Panc1 (cell line): ENCODE measurements around the gene ZNF428. TPM values are rescaled to one million over a fixed set of nuclear protein-coding genes. Genes with fewer than 3 reads are reported as not detected.
"Not testable (repeated sequence)": the region's sequence is repeated elsewhere in the genome, so short reads cannot be mapped to it uniquely, and the experiment has no call there.

Experiments used
- ATAC-seq: fragments of 200-7000 bp; cut with Tn5 transposase; 2 replicates; pipeline ENCODE4 v1.9.1; 2020; ENCODE audit warnings: mild to moderate bottlenecking, moderate library complexity
- BruUV-seq: library from RNA; stranded (reverse); fragments of 400-500 nt; replicated peaks from 2 replicates; lab custom pipeline; 2021; lab: Mats Ljungman, UMichigan
- CTCF ChIA-PET: fragments of 300-600 bp; sonication (Branson Sonifier 250); formaldehyde crosslinking; loops from one replicate; lab custom pipeline; 2022; ENCODE audit warnings: antibody characterized with exemption; lab: Charles Lee
- POLR2A ChIA-PET: fragments of 300-600 bp; sonication (Branson Sonifier 250); formaldehyde crosslinking; loops from one replicate; lab custom pipeline; 2022; ENCODE audit warnings: antibody characterized with exemption; lab: Charles Lee
- DNase-seq: peaks from one replicate; pipeline ENCODE4 v3.0.0-alpha.2; 2010; ENCODE audit warnings: low read depth, low spot score
- H3K27ac ChIP-seq: 2 replicates; pipeline ENCODE4 v1.5.1; 2011; ENCODE audit warnings: mild to moderate bottlenecking, low read length, inconsistent platforms
- H3K27me3 ChIP-seq: fragments of 200-500 bp; sonication (Bioruptor generic); 2 replicates; pipeline ENCODE4 v1.6.0; 2014; ENCODE audit warnings: low read length, inconsistent platforms; ENCODE audit not compliant: control insufficient read depth, insufficient read depth
- H3K36me3 ChIP-seq: fragments of 200-500 bp; sonication (Bioruptor generic); 2 replicates; pipeline ENCODE4 v1.5.1; 2014; ENCODE audit warnings: inconsistent platforms, mild to moderate bottlenecking, low read length, moderate library complexity; ENCODE audit not compliant: control insufficient read depth, insufficient read depth
- H3K4me1 ChIP-seq: 2 replicates; pipeline ENCODE4 v1.5.1; 2011; ENCODE audit warnings: inconsistent platforms, mild to moderate bottlenecking, low read length, moderate library complexity; ENCODE audit not compliant: control insufficient read depth, insufficient read depth
- H3K4me3 ChIP-seq, 2 experiments: 2 replicates each; pipeline ENCODE4 v1.5.1; 2011 to 2012; ENCODE audit warnings: low read depth in 2 of 2, low read length in 2 of 2, mild to moderate bottlenecking in 2 of 2, inconsistent platforms in 1 of 2, moderate library complexity in 1 of 2
- H3K9me3 ChIP-seq: fragments of 200-500 bp; sonication (Bioruptor generic); 2 replicates; pipeline ENCODE4 v1.5.1; 2014; ENCODE audit warnings: low read depth, mild to moderate bottlenecking, inconsistent platforms, low read length, moderate library complexity; ENCODE audit not compliant: control insufficient read depth, insufficient read depth
- POLR2AphosphoS5 ChIP-seq: IDR thresholded peaks from 2 replicates; pipeline ENCODE4 v1.6.1; 2012; ENCODE audit warnings: mild to moderate bottlenecking, low read depth, low read length, moderate library complexity
- SIN3A ChIP-seq: IDR thresholded peaks from 2 replicates; pipeline ENCODE4 v1.6.1; 2012; ENCODE audit warnings: low read depth, mild to moderate bottlenecking, low read length, moderate library complexity, borderline replicate concordance; ENCODE audit not compliant: insufficient read depth
- TCF7L2 ChIP-seq: IDR thresholded peaks from 2 replicates; pipeline ENCODE4 v1.6.1; 2011; ENCODE audit warnings: mild to moderate bottlenecking, low read depth, low read length, inconsistent platforms
- in situ Hi-C: cut with HindIII; loops from 2 replicates; pipeline ENCODE4 v1.10.0; 2016; ENCODE audit warnings: low sequenced_read_pairs, low pct_unique_long_range_greater_than_20kb
- intact Hi-C: fragments of 100-400 bp; cut with micrococcal nuclease; formaldehyde crosslinking; loops from one replicate; pipeline ENCODE4 v1.10.0; 2022; ENCODE audit not compliant: unreplicated experiment
- total RNA-seq: library from RNA; stranded (reverse); gene quantifications from one replicate; pipeline ENCODE4 v1.2.1, GENCODE V29; 2021; ENCODE audit not compliant: unreplicated experiment
- TF ChIP-seq, protein P1 (sequence below), 2 experiments: IDR thresholded peaks; 2 replicates each; pipeline ENCODE4 v1.6.1; 2011 to 2012; ENCODE audit warnings: low read depth in 2 of 2, control low read depth in 1 of 2, low read length in 1 of 2, mild to moderate bottlenecking in 1 of 2, moderate library complexity in 1 of 2; ENCODE audit not compliant: insufficient read depth in 1 of 2
- TF ChIP-seq, protein P2 (sequence below): fragments of 450-650 bp; IDR thresholded peaks from 2 replicates; pipeline ENCODE4 v1.5.1; 2017; ENCODE audit warnings: mild to moderate bottlenecking

Gene ZNF428
- total RNA-seq, 1 experiment from 2014 or later = 45.6 TPM

DNA sequence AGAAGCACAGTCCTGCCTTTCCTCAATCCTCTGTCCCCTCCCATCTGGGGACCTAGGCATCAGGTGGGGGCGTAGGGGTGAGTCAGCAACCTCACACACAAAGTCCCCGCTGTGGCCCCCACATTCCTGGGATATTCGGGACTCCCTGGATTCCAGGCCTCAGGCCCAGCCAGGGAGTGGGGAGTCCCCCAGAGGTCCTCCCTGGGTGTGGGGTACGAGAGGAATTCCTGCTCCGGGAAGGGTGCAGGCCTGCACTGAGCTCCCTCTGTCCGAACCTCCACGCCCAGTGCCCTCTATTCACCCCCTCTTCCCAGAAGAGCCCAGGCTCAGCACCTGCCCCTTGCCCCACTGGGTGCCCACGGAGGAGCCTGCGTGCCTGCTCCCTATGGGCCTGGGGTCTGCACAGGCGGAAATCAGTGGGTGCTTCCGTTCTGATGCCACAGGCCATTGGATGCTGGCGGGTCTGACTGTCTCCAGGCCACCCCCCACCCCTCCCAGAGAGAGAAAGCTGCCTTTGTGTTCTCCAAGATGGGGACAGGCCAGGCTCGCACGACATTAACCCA, 16.8 kb upstream of the ZNF428 start:
- H3K27me3 ChIP-seq = peaks cover 4% of the 10 kb centered on the region; the same call in 1 of the 2 replicates
- ChIA-PET POLR2A (no interaction called here), CTCF (interaction anchor here (0.6 kb wide), 1 partner anchor 100 kb away, joined by 5 read pairs; no protein-coding TSS in a partner anchor)
- TF ChIP-seq, protein P1, sequence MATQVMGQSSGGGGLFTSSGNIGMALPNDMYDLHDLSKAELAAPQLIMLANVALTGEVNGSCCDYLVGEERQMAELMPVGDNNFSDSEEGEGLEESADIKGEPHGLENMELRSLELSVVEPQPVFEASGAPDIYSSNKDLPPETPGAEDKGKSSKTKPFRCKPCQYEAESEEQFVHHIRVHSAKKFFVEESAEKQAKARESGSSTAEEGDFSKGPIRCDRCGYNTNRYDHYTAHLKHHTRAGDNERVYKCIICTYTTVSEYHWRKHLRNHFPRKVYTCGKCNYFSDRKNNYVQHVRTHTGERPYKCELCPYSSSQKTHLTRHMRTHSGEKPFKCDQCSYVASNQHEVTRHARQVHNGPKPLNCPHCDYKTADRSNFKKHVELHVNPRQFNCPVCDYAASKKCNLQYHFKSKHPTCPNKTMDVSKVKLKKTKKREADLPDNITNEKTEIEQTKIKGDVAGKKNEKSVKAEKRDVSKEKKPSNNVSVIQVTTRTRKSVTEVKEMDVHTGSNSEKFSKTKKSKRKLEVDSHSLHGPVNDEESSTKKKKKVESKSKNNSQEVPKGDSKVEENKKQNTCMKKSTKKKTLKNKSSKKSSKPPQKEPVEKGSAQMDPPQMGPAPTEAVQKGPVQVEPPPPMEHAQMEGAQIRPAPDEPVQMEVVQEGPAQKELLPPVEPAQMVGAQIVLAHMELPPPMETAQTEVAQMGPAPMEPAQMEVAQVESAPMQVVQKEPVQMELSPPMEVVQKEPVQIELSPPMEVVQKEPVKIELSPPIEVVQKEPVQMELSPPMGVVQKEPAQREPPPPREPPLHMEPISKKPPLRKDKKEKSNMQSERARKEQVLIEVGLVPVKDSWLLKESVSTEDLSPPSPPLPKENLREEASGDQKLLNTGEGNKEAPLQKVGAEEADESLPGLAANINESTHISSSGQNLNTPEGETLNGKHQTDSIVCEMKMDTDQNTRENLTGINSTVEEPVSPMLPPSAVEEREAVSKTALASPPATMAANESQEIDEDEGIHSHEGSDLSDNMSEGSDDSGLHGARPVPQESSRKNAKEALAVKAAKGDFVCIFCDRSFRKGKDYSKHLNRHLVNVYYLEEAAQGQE (IDR thresholded peaks at IDR 0.05; ENCODE audit: insufficient read depth in 1 of 2, low read depth in 2 of 2, low read length in 1 of 2) = no peak
- TF ChIP-seq POLR2AphosphoS5 (no peak), TCF7L2 (no peak), SIN3A (no peak)
- TF ChIP-seq, protein P2, sequence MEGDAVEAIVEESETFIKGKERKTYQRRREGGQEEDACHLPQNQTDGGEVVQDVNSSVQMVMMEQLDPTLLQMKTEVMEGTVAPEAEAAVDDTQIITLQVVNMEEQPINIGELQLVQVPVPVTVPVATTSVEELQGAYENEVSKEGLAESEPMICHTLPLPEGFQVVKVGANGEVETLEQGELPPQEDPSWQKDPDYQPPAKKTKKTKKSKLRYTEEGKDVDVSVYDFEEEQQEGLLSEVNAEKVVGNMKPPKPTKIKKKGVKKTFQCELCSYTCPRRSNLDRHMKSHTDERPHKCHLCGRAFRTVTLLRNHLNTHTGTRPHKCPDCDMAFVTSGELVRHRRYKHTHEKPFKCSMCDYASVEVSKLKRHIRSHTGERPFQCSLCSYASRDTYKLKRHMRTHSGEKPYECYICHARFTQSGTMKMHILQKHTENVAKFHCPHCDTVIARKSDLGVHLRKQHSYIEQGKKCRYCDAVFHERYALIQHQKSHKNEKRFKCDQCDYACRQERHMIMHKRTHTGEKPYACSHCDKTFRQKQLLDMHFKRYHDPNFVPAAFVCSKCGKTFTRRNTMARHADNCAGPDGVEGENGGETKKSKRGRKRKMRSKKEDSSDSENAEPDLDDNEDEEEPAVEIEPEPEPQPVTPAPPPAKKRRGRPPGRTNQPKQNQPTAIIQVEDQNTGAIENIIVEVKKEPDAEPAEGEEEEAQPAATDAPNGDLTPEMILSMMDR = no peak
- H3K36me3 ChIP-seq = no peaks in the 10 kb centered on the region; the same call in 1 of the 2 replicates
- ATAC-seq (no peak), DNase-seq (no peak)
- H3K9me3 ChIP-seq = no peaks in the 10 kb centered on the region
- H3K27ac ChIP-seq = no peak overlapping the region
- H3K4me1 ChIP-seq = peaks cover 3% of the 10 kb centered on the region
- intact Hi-C loops (no loop called here), in situ Hi-C loops (no loop called here)
- BruUV-seq = no TSS peak
- no peak overlapping the region for H3K4me3 ChIP-seq

DNA sequence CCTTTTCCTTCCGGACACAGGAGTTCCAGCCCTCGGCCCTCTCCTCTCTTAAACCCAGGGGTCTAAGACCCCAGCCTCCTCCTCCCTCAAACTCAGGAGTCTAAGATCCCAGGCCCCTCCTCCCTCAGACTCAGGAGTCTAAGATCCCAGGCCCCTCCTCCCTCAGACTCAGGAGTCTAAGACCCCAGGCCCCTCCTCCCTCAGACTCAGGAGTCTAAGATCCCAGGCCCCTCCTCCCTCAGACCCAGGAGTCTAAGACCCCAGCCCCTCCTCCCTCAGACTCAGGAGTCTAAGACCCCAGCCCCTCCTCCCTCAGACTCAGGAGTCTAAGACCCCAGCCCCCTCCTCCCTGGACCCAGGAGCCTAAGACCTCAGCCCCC, 16.1 kb upstream of the ZNF428 start:
- H3K4me1 ChIP-seq, DNase-seq, POLR2A ChIA-PET, H3K27me3 ChIP-seq, BruUV-seq, H3K9me3 ChIP-seq, H3K36me3 ChIP-seq, CTCF ChIA-PET, ATAC-seq, in situ Hi-C loops, intact Hi-C loops: not testable (repeated sequence)
- Histone ChIP-seq H3K4me3 (peak overlapping the region; percentile 2 to 29; a peak in 1 of 4 replicates), H3K27ac (0 out of 2 replicates have a peak overlapping the region, but pooled peaks have one; percentile 34)

DNA sequence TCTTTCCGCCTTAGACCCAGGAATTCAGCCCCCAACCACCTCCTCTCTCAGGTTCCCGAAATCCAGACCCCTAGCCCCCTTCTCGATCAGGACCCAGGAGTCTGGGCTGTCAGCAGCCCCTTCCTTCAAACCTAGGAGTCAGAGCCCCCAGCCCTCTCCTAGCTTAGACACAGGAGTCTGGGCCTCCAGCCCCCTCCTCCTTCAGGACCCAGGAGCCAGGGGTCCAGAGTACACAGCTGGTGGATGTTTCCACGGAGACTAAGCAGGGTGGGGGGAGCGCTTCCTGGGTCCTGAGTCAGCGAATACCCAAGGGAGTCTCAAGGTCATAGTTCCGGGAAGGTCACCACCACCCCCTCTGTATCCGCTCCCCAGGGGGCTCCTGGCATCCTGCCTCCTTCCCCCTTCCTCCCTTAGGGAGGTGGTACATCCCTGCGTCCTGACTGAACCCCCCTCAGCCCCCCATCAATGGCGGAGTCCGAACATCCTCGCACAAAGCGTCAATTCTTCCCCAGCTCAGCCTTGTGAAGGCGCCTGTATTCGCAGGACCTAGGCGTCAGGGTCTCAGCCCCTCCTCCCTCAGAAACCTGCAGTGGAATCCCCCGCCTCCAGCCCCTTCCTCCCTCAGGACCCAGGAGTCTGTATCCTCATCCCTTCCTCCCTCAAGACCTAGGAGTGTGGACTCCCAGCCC, 15.6 kb upstream of the ZNF428 start:
- DNase-seq = no peak
- in situ Hi-C loops = no loop called here
- no peaks in the 10 kb centered on the region; the same call in 1 of the 2 replicates for H3K36me3 ChIP-seq
- CTCF ChIA-PET = no interaction called here
- intact Hi-C loops = no loop called here
- H3K4me3 ChIP-seq = peak overlapping the region; percentile 2 to 29; a peak in 2 of 4 replicates
- POLR2A ChIA-PET = no interaction called here
- TF ChIP-seq, protein P1 (IDR thresholded peaks at IDR 0.05; ENCODE audit: insufficient read depth in 1 of 2, low read depth in 2 of 2, low read length in 1 of 2) = no peak
- TF ChIP-seq, protein P2 = no peak
- TF ChIP-seq POLR2AphosphoS5 (no peak), TCF7L2 (no peak), SIN3A (no peak)
- ATAC-seq = no peak
- H3K27me3 ChIP-seq = peaks cover 4% of the 10 kb centered on the region; the same call in 1 of the 2 replicates
- H3K4me1 ChIP-seq = peaks cover 3% of the 10 kb centered on the region
- H3K9me3 ChIP-seq = no peaks in the 10 kb centered on the region
- H3K27ac ChIP-seq = peak overlapping the region; percentile 34
- no TSS peak for BruUV-seq
